ENCODE measurements around the gene CLIP3. TPM values are rescaled to one million over a fixed set of nuclear protein-coding genes. Genes with fewer than 3 reads are reported as not detected.

CLIP3 gene
- total and polyA plus RNA-seq, 2 experiments from 2014 or later = 15.1 to 19.1 TPM

GRCh38 chr19:35990771-35991730, 41.6 kb downstream of the CLIP3 start (continued):
- no peak for TF ChIP-seq ZNF462 (CRISPR knock-in tag; IDR thresholded peaks at IDR 0.05)
- no peak for TF ChIP-seq NANOG (IDR thresholded peaks at IDR 0.05; ENCODE audit: borderline replicate concordance)
- no peak for TF ChIP-seq ZNF331 (CRISPR knock-in tag; IDR thresholded peaks at IDR 0.05; ENCODE audit: low read depth)
- no peak for TF ChIP-seq REST (IDR thresholded peaks at IDR 0.05; ENCODE audit: unreplicated experiment)
- no peak for TF ChIP-seq EZH2phosphoT487 (IDR thresholded peaks at IDR 0.05; ENCODE audit: unreplicated experiment)
- TF ChIP-seq ETS1 (IDR thresholded peaks at IDR 0.05) = no peak
- TF ChIP-seq CREB1 (CRISPR knock-in tag; IDR thresholded peaks at IDR 0.05; ENCODE audit: low read depth) = no peak
